NCI-H1105 treated with DMSO at 0.1 percent for 48 hours (cell line): Measurements from ENCODE around the gene FADS2.

Experiments
- DNase-seq: peaks from one replicate; lab custom pipeline; 2025; lab: John Stamatoyannopoulos, UW

Gene FADS2

GRCh38 chr11:61888590-61888989 is 60.5 kb downstream of the FADS2 start:
- DNase-seq, result no peak

DNA sequence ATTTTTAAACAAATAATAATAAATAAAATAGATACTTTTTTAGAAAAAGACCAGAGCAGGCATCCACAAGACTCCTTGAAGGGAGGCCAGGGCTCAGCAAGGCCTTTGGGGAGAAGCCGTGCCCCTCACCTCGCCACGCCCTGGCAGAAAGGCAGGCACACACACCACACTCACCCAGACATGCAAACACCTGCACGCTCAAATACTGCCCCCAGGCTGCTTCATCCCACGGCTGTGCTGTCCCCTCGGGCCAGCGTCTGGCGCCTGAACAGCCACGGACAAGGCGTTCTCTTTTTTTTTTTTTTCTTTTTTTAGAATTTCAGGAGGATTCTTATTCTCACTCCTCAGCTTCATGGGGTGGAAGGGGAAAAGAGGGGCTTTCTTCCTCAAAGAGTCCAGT is 61.7 kb downstream of the FADS2 start:
- no peak for DNase-seq

DNA sequence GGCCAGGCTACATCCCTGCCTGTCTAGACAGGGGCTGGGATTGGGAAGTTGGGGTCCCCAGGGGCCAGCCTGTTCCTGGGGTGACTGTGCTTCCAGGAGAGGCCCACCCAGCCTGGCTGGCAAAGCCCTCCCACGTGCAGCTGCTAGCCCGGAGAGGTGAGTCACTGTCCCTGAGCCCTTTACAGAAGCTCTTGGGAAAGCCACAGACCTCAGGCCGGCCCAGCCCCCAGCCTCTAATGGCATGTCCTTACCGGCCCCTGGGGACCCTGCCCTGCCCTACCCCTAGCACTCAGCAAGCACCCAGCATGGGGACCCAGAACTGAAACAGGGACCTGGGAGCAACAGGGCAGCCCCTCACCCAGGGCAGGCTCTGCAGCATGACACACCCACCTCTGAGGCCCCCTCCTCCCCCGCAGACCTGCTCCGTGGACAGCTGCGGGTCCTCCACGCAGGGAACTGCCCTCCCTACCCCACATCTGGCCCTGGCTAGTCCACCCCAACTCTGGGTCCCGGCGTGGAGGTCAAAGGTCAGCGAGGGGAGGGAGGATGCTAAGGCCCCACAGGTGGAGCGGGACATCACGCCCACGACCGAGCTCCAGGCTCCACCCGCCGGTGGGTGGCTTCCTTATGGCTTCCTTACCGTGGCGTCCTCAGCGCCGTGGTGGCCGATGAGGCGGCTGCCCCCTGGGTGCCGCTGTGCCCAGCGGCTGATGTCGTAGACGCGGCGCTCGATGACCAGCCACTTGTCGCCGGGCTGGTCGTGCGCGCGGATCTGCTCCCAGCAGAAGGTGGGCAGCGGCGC is 62.6 kb downstream of the FADS2 start:
- DNase-seq, result no peak

DNA sequence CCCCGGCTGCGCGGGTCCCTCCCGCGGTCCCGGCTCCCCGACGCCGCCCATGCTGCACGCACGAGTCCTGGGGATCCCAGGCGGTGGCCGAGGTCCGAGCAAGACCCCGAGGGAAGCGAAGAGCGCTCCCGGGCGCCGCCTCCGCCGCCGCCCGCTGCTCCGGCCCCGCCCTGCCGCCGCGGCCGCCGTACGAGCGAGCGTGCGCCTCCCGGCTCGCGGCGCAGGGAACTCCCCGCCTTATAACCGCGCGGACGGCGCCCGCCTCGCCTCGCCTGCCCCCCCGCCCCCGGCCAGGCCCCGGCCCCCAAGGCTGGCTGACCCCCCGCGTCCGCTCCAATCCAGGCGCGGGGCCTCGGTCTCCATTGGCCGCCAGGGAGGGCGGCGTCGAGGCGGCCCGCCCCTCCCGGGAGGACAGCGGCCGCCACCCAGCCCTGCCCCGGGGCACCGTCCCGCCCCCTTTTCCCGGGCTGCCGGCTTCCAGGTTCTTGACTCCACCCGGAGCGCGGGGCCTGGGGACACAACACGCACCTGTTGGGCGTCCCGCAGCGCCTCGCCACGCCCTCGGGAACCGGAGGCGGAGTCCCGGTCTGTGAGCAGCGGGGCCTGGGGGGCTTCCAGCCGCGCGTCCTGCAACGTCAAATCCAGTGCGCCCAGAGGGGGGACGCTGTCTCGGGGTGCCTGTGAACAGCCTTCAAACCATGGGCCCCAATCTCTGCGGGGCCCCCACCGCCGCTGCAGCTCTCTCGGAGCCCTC is 63.4 kb downstream of the FADS2 start, which contains the start of gene FADS3:
TSS of gene FADS3 (minus strand) at position 215 of the 754 bp plus-strand sequence. CDS start at position 51, 164 bp downstream.
- DNase-seq, result peak; percentile 82

DNA sequence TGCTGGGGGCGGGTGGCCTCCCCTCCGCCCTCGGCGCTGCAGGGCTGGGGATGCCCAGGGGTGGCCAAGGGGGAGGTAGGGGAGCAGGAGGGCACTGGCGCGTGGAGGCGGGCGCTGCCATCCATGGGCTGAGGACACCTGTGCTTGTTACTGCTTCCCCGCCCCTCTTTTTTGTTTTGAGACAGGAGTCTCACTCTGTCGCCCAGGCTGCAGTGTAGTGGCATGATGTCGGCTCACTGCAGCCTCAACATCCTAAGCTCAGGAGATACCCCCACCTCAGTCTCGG is 63.9 kb downstream of the FADS2 start:
- peak; percentile 63 for DNase-seq

GRCh38 chr11:61893981-61894380 is 65.9 kb downstream of the FADS2 start:
- DNase-seq, result no peak

GRCh38 chr11:61895046-61895717 is 67.1 kb downstream of the FADS2 start:
- DNase-seq, result no peak

DNA sequence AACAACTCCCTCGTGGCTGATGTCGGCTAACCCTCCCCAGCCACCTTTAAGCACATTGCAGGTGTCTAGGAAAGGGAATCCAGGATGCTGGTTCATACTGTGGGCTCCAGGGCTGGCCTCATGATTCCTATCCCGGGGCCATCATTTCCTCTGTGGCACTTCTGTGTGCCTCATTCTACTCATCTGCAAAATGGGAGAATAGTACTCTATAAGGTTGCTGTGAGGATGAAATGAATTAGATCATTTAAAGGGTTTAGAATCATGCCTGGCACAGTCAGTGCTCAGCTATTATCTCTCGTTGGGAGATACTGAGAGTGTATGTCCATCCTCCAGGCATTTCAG is 67.6 kb downstream of the FADS2 start:
- no peak for DNase-seq

DNA sequence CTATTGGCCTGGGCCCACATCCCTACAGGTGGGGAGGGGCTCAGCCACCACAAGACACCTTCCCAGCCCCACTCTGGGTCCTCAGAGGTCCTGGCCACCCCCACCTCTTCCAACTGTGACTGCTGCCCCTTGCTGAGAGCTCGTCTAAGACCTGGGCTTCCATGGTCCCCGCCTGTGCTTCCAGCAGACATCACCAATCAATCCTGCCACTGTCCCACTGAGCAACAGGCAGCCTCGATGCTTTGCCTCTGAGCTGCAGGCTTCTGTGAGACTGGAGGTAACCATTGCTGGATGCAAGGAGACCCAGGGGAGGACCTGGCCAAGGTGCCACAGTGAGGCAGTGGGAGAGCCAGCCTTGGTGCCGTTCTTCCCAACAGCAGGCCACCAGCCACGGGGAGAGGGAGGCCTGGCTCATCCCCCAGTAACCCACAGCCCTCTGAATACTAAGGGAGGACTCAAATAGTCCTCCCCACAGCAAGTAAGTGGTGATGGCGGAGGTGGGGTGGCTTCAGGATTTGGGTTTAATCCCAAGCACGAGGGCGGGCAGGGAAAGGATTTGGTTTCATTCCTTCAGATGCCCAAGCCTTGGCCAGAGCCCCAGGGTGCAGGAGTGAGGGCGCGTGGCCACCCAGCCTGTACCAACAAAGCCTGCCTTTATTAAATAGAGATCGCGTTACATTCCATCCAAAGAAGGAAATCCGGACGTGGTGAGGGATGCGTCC is 68.7 kb downstream of the FADS2 start:
- no peak for DNase-seq

DNA sequence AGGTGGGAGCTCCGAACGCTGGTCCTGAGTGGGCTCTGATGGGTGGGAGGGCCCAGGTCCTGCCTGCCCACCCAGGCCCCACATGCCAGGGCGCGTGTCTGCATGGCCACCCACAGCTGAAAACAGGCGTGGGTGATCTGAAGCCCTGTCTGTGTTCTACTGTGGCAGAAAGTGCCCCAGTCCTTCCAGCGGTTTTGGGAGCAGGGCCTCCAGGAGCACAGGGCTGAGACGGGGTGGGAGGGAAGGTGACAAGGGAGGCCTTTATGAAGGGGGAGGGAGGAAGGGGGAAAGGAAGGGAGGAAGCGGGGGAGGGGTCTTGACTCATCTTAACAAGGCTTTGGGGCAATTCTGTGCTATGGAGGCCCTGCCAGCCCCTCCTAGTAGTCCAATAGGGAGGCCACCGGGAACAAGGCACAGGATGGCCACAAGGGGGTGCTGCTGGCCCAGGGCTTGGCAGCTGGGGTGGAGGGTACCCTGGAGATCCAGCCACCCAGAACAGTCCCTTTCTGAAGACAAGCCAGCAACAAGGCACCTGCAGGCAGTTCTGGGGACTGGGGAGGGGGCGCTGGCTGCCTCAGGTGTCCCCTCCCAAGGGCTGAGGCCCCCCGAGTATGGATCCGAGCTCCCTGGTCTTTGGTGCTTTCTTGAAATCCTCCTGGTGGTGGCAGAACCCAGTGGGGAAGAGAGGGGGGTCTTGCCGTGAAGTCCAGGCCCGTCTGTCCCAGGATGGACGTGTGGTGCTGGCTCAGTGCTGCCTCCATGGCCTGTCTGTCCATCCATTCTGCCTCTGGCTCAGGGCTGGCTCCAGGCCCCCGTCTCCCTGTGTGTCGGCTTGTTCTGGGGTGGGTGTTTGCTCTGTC is 69.5 kb downstream of the FADS2 start:
- peak; percentile 41 for DNase-seq

DNA sequence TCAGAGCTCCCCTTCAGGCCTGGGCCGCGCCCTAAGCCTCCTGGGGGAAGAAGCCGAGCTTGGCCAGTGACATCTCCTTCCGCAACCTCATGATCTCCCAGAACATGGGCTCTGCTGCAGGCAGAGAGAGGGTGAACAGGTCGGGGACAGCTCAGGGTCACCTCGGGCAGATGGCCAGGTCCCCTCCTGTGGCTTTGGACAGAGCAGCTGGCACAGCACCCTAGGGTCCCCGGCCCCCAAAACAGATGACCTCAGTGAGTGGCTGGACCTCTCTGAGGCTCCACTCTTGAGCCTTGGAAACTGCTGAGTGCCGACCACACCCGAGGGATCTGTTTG is 70.1 kb downstream of the FADS2 start:
- DNase-seq, result no peak

DNA sequence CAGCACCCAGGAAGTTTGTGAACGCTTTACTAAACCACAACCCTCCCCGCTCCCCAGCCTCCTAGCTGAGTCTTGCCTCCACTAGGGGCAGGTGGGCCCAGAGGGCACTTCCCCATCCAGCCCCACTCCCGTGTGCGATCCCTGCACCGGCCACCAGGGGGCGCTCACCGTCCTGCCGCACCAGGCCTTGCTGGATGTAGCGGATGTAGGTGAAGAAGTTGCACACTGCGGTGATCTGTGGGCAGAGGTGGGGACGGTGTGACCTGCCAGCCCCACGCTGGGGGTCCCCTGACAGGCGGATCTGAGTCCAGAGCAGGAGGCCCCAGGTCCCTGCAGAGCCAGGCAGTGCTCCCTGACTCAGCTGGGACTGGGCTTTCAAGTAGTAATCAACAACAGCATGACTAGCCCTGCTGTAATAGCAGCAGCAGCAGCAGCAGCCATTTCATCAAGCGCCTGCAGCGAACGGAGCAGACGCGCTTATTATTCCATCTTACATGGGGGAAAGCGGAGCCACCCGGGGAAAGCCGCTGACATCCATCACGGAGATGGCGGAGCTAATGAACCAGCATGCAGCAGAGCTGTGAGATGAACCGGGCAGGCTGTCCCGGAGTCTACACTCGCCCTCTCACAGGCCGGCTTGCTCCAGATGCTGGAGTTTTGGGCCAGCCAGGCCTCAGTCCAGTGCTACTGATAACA is 71.2 kb downstream of the FADS2 start:
- peak; percentile 54 for DNase-seq

GRCh38 chr11:61900251-61900650 is 72.2 kb downstream of the FADS2 start:
- no peak for DNase-seq

GRCh38 chr11:61901397-61901796 is 73.3 kb downstream of the FADS2 start:
- no peak for DNase-seq

GRCh38 chr11:61902313-61902712 is 74.2 kb downstream of the FADS2 start:
- no peak for DNase-seq

- no peak for DNase-seq
Measured at GRCh38 chr11:61903845-61904244, 75.7 kb downstream of the FADS2 start.

DNA sequence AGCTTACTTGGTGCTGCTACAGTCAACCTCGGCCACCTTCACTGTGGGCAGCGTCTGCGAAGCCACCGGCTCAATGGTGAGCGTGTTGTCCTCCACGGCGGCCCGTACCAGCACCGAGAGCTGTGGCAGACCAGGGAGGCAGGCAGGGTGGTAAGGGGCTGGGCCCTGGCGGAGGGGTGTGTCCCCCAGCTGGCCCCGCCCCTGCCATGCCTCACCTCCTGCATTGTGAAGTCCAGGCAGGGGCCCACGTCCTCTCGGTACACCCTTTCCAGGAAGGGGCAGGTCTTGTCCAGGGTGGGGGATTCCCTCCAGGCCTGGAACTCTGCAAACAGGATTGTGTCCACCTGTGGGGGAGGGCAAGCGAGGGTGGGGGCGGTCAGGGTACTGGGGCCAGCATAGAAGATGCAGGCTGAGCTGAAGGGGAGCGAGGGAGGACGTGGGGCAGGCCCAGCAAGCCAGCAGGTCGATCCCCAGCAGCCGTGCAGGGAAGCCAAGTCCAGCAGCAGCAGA is 76.5 kb downstream of the FADS2 start:
- DNase-seq, result no peak

- no peak for DNase-seq
Measured at GRCh38 chr11:61905067-61905696, 77.1 kb downstream of the FADS2 start.

GRCh38 chr11:61905801-61906521 is 77.9 kb downstream of the FADS2 start:
- no peak for DNase-seq

DNA sequence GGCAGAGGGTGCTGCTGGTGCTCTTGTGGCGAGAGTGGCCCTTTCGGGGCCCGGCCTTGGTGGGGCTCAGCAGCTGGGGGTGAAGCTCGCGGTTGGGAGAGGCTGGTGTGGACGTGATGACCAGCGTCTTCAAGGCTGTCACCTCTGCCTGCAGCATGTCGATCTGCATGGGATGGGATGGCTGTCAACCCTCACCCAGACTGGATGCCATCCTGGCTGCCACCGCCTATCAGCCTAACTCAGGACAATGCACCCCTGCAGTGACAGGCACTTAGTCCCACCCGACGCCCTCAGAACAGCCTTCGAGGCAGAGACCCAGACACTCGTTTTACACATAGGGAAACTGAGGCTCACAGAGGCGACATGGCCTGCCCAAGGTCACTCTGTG is 78.4 kb downstream of the FADS2 start:
- no peak for DNase-seq
